ENCODE results near the gene HDAC9. TPM values are rescaled to one million over a fixed set of nuclear protein-coding genes. Genes with fewer than 3 reads are reported as not detected.

The HDAC9 gene
- total RNA-seq, 2 donors from 2014 or later: 1.5 to 4.0 TPM

DNA sequence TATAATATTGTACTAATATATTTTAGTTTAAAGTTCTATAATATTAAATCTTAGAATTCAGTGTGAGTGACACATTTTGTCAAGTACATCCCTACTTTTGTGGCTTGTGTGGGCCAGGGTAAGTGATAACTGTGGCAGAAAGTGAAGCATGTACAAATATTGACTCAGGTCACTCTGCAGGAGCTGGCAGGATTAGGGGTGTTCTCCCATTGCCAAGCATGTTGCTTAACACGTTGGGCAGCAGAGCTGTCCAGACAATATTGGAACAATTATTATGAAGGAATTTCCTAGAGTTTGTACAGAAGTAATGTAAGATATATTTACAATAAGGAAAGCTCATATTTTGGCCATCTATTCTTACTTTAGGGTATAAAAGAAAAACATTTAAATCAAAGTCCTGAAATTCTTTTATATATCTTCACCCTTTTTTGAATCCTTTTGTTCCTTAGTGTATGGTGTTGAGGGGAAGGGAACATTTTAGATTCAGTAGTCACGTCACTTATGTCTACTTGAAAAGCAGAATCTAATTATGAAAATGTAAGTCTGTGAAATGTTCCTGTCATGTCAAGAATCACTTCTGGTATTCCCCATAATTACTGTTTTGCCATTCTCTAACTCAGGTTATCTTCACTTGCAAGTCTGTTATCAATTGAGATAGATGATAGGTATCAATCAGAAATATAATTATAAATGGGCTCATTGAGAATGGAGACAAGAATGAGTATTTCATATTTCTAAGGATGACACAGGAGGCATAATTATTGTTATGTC is 4.0 kb downstream of the HDAC9 start:
- 84 to 100% methylated on average over 1 to 2 of the region's 2 CpGs for WGBS, 2 experiments (ENCODE audit: insufficient coverage in 1 of 2, insufficient read length in 1 of 2)

GRCh38 chr7:18503126-18503866 is 7.7 kb downstream of the HDAC9 start:
- H3K9me3 ChIP-seq (ENCODE audit: control insufficient read depth, low read length): no peaks in the 10 kb centered on the region
- Mint-ChIP-seq H3K27ac (no peak overlapping the region), H3K9me3 (no peaks in the 10 kb centered on the region), H3K4me1 (peaks cover 12% of the 10 kb centered on the region), H3K27me3 (ENCODE audit: insufficient read depth) (no peaks in the 10 kb centered on the region), H3K4me3 (no peak overlapping the region), H3K36me3 (ENCODE audit: low read depth) (no peaks in the 10 kb centered on the region)
- H3K27me3 ChIP-seq (ENCODE audit: control insufficient read depth, insufficient read depth, low read length, poor library complexity, severe bottlenecking): no peaks in the 10 kb centered on the region
- WGBS, 2 experiments (ENCODE audit: insufficient coverage in 1 of 2, insufficient read length in 1 of 2): 96% methylated on average over 4 of the region's 4 CpGs; no CpG with 5 or more reads in 1 of the 2 experiments
- H3K4me3 ChIP-seq (ENCODE audit: low read length): no peak overlapping the region
- no peak overlapping the region for H3K27ac ChIP-seq (ENCODE audit: low read depth, low read length)
- TF ChIP-seq, protein P1, sequence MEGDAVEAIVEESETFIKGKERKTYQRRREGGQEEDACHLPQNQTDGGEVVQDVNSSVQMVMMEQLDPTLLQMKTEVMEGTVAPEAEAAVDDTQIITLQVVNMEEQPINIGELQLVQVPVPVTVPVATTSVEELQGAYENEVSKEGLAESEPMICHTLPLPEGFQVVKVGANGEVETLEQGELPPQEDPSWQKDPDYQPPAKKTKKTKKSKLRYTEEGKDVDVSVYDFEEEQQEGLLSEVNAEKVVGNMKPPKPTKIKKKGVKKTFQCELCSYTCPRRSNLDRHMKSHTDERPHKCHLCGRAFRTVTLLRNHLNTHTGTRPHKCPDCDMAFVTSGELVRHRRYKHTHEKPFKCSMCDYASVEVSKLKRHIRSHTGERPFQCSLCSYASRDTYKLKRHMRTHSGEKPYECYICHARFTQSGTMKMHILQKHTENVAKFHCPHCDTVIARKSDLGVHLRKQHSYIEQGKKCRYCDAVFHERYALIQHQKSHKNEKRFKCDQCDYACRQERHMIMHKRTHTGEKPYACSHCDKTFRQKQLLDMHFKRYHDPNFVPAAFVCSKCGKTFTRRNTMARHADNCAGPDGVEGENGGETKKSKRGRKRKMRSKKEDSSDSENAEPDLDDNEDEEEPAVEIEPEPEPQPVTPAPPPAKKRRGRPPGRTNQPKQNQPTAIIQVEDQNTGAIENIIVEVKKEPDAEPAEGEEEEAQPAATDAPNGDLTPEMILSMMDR (conservative IDR thresholded peaks at IDR 0.05): no peak
- H3K4me1 ChIP-seq (ENCODE audit: control insufficient read depth, insufficient read depth, low read length): no peaks in the 10 kb centered on the region
- no peak overlapping the region for H3K9ac ChIP-seq (ENCODE audit: extremely low read depth, low read length, poor library complexity, severe bottlenecking)
- no peaks in the 10 kb centered on the region for H3K36me3 ChIP-seq (ENCODE audit: control insufficient read depth, insufficient read depth, low read length)
- DNase-seq: no peak

More for the DNA sequence above, 4.0 kb downstream of the HDAC9 start:
- H3K4me1 ChIP-seq (ENCODE audit: control insufficient read depth, insufficient read depth, low read length): no peaks in the 10 kb centered on the region
- H3K27me3 ChIP-seq (ENCODE audit: control insufficient read depth, insufficient read depth, low read length, poor library complexity, severe bottlenecking): no peaks in the 10 kb centered on the region
- no peak for DNase-seq
- no peak overlapping the region for H3K27ac Mint-ChIP-seq
- TF ChIP-seq, protein P1 (conservative IDR thresholded peaks at IDR 0.05): no peak
- no peak overlapping the region for H3K9ac ChIP-seq (ENCODE audit: extremely low read depth, low read length, poor library complexity, severe bottlenecking)
- peaks cover 3% of the 10 kb centered on the region for H3K27me3 Mint-ChIP-seq (ENCODE audit: insufficient read depth)
- no peaks in the 10 kb centered on the region for H3K9me3 ChIP-seq (ENCODE audit: control insufficient read depth, low read length)
- no peak overlapping the region for H3K27ac ChIP-seq (ENCODE audit: low read depth, low read length)
- no peaks in the 10 kb centered on the region for H3K9me3 Mint-ChIP-seq
- peaks cover 33% of the 10 kb centered on the region for H3K4me1 Mint-ChIP-seq
- H3K4me3 Mint-ChIP-seq: no peak overlapping the region
- no peaks in the 10 kb centered on the region for H3K36me3 ChIP-seq (ENCODE audit: control insufficient read depth, insufficient read depth, low read length)
- H3K36me3 Mint-ChIP-seq (ENCODE audit: low read depth): no peaks in the 10 kb centered on the region
- no peak overlapping the region for H3K4me3 ChIP-seq (ENCODE audit: low read length)

DNA sequence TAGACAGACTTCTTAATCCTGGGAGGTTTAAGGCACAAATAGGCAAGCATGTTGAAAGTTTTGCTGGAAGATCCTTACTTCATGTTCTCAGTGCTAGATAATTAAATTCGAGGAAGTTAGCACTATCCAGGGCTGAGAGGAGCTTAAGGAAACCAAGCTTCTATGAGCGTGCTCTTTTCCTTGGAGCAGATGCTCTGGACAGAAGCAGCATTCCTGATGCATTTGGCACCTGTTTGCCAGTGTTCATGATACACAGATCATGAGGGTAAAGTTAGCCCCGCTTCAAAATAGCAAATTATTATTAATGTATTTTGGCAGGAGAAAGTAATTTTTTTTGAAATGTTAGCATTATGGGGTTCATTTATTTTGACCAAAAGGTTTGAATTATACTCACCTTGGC is 9.4 kb downstream of the HDAC9 start:
- H3K27me3 ChIP-seq (ENCODE audit: control insufficient read depth, insufficient read depth, low read length, poor library complexity, severe bottlenecking): no peaks in the 10 kb centered on the region
- H3K4me1 ChIP-seq (ENCODE audit: control insufficient read depth, insufficient read depth, low read length): peaks cover 2% of the 10 kb centered on the region
- no peaks in the 10 kb centered on the region for H3K9me3 ChIP-seq (ENCODE audit: control insufficient read depth, low read length)
- H3K27ac Mint-ChIP-seq: no peak overlapping the region
- H3K4me3 Mint-ChIP-seq: no peak overlapping the region
- 83 to 84% methylated on average over 2 to 3 of the region's 3 CpGs for WGBS, 2 experiments (ENCODE audit: insufficient coverage in 1 of 2, insufficient read length in 1 of 2)
- H3K4me1 Mint-ChIP-seq: peaks cover 19% of the 10 kb centered on the region
- H3K9ac ChIP-seq (ENCODE audit: extremely low read depth, low read length, poor library complexity, severe bottlenecking): no peak overlapping the region
- DNase-seq: no peak
- no peaks in the 10 kb centered on the region for H3K36me3 Mint-ChIP-seq (ENCODE audit: low read depth)
- H3K36me3 ChIP-seq (ENCODE audit: control insufficient read depth, insufficient read depth, low read length): no peaks in the 10 kb centered on the region
- TF ChIP-seq, protein P1 (conservative IDR thresholded peaks at IDR 0.05): no peak
- H3K4me3 ChIP-seq (ENCODE audit: low read length): no peak overlapping the region
- H3K27me3 Mint-ChIP-seq (ENCODE audit: insufficient read depth): no peaks in the 10 kb centered on the region
- no peaks in the 10 kb centered on the region for H3K9me3 Mint-ChIP-seq
- no peak overlapping the region for H3K27ac ChIP-seq (ENCODE audit: low read depth, low read length)
